Measurements from ENCODE around the gene SEPTIN7.
"Not testable (repeated sequence)": the region's sequence is repeated elsewhere in the genome, so short reads cannot be mapped to it uniquely, and the experiment has no call there.

The SEPTIN7 gene

DNA sequence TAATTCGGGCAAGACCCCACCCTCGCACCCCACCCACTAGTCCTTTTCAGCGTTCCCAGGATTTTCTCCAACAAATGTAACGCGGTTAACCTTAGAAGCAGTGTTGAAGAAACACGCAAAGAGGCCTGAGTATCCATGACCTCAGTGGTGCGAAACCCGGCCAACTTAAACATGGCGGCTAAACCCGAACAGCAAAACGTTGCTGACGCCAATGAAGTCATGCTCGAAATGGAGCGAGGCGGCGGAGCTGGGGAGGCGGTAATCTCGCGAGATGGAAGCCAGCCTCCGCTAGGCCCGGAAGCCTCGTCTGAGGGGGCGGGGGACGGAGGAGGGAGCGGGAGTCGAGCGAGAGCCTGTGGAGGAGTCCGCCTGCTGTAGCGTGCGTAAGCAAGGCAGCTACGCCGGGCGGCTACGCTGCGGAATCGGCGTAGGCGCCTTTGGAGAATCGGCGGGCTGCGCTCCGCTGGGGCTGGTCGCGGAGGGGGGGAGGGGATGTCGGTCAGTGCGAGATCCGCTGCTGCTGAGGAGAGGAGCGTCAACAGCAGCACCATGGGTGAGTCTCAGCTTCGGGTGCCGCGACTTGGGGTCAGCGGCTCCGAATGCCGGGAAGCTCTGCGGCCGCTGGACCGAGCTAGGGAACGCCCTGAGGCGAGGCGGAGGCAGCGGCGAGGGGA is at the start of gene SEPTIN7:
TSS of gene SEPTIN7 (plus strand) at position 340 of the 674 bp plus-strand sequence. CDS start at position 493, 153 bp downstream.
- peak; percentile 99 for DNase-seq (ENCODE audit: low spot score)

DNA sequence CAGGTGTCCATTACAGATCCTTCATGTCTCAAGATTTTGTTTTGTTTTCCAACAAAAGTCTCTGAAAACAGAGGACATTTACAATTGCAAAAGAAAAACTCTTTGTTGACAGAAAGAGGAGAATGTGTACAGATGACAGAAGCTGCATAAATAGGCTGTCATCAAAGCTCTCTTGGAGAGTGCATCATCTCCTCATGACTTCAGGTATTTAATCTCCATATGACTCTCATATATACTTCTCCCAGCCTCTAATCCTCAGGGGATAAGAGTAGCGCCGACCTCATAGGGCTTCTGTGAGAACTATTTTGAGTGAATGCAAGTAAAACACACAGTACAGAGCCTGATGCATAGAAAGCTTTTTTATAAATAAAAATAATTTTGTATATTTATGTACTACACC is 48.1 kb upstream of the SEPTIN7 start:
- no peak for DNase-seq (ENCODE audit: low spot score)

DNA sequence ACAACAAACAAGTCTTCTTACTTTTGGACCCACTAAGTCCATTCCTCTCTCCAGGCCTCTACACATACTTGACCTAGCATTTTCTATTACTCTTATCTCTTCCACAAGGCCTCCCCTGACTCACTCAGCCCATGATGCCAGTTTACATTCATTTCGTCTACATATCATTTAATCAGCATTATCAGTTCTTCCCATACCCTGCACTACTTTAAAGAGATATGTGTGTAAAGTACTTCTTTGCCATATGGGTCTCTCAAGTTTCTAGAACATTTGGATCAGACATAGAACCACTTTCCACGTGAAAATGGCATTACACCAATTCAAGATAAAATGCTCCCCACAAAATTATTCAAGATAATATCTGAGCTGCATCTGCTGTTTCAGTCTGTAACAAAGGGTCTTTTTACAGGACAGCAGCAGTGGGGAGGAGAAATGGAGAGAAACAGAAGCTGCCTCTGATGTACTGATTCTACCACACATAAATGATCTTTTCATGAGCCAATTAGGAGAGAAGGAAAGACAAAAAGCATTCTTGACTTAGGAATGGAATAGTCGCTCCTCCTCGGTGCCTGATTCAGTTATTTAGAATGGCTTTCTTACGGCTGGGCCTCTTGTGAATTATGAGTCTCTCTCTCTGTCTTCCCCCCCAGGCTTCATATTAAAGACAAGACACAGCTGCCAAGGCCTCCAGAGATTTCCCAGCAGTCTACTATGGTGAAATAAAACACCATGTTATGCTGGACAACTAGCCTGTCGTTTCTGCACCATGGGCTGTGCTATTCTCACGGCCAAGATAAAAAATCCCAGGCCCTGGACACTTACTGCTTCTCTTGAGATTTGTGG is 46.9 kb upstream of the SEPTIN7 start:
- DNase-seq (ENCODE audit: low spot score), result no peak

DNA sequence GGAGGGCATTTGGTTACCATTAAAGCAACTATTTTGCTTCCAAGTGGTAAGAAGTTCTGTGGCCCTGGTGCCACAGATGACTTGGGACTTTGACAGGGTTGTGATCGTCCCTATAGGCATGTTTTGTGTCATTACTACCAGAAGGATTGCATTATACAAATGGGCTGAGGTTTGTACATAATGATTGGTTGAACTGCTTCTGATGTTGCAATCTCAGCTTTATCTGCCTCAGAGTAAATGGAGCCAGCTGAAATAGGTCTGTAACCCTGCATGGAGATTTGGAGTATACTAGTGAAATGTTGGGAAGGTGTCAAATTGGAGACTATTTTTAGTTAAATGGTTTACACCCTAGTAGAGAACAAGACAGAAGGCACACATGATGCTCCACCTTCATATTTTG is 46.1 kb upstream of the SEPTIN7 start:
- no peak for DNase-seq (ENCODE audit: low spot score)

DNA sequence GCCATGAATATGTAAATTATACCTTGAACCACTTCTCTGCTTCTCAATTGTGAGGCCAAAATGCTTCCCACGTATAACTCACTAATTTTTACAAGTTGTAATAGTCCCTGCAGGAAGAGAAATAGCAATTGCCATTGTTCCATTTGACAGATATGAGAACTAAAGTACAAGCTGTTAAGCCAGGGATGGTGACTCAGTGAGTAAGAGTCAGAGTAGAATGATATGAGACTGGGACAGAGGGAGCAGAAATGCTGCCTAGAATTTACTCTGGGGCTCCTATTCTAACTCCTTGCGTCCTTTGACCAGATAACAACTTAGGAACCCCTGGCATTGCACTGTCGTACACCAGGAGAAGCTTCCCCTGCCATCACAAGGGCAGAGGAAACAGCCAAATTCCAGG is 45.1 kb upstream of the SEPTIN7 start:
- no peak for DNase-seq (ENCODE audit: low spot score)

DNA sequence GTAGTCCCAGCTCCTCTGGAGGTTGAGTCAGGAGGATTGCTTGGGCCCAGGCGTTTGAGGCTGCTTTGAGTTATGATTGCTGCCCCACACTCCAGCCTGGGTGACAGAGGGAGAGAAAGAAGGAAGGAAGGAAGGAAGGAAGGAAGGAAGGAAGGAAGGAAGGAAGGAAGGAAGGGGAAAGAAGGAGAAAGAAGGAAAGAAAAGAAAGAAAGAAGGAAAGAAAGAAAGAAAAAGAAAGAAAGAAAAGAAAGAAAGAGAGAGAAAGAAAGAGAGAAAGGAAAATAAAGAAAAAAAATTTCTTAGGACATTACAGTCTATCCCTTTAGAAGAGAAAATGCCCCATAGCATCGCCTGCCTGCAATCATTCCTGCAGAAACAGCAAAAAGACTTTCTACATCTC is 44.4 kb upstream of the SEPTIN7 start:
- not testable (repeated sequence) for DNase-seq (ENCODE audit: low spot score)

DNA sequence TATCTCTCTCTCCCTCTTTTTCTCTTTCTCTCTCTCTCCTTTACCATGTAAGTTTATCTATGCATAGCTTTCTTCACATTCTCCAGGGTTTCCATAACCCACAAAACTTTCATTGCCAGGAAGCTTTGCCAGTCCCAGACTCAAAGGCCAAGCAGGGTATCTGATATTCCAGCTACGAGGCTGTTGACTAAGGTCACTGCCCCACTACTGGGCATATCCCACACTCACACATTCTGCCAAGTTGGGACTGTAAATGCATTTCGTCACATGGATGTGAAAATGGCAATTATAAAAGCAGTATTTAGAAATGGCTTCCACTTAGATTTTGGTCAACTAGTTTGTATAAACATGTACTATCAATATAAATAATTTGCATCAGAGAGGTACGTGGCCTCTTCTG is 43.3 kb upstream of the SEPTIN7 start:
- no peak for DNase-seq (ENCODE audit: low spot score)

DNA sequence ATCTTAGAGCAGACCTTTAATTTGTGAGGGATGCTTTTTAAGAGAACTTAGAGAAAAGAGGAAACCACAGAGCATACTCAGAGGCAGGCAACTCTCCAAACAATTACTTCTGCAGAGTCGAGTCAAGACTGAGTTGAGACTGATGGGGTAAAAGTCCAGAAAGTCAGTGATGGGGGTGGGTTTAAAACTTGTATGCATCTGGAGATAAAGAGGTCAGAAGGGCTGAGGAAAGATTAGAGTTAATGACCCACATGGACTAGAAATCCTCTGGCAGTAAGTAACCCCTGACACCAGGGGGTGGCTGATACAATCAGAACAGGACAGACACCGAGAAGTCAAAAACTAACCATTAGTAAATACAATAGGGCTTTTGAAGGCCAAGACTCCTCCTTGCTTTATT is 42.4 kb upstream of the SEPTIN7 start:
- no peak for DNase-seq (ENCODE audit: low spot score)

DNA sequence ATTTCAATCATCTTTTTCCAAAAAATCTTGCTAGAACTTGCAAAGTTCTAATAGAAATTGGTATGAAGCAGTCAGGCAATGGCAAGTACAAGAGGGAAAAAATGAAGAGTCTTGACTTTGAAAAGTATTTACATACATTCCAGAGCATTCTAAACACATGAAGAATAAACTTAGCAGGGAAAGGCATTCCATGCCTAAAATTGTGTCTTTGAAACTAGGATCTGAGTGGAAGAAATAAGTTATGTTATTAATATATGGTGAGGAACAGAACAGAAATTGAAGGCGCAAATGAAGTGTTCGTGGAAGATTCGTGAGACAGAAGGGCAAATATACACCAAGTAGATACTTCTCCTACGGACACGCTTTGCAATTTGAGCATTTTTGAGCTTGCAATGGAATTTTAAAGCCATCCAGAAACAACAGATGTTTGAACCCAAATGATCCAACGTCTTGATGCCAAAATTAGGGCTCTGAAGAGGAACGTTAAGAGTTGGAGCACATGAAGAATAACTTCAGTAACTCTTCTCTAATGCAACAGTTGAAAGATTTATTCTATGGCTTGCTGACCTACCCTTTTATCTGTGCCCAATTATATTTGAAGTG is 40.6 kb upstream of the SEPTIN7 start:
- DNase-seq (ENCODE audit: low spot score), result no peak

DNA sequence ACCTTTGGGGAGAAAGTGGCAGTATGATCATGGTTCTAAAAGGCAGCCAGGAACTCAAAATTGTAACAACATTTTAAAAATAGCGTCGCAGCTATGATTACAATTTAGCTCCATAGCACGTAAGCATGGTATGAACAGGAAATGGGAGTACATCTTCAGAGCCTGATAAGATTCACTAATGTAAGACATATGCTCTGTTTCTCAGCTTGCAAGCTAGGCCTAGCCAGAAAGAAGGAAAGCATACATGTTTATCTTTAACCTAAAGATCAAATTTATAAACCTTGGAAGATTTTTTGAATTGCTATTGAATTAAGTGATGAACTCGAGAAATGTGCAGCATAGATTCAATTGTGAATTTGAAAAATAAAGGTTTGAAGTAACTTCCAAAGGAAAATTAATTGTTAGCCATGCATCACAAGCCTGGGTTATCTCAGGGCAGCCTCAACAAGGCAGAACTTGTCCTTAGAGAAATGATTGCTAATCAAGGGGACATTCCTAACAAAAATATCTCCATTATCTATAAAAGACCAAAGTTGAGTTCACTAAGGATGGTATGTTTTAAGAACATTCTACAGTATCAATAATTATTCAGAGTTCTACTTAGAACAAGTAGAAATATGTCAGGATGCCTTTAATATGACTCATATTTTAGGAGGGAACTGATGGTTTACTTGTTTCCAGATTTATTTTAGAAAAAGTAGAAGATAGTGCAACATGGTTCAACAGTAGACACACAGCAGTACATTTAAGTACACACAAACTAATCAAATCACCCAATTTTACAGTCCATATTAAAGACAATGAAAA is 38.8 kb upstream of the SEPTIN7 start:
- no peak for DNase-seq (ENCODE audit: low spot score)

DNA sequence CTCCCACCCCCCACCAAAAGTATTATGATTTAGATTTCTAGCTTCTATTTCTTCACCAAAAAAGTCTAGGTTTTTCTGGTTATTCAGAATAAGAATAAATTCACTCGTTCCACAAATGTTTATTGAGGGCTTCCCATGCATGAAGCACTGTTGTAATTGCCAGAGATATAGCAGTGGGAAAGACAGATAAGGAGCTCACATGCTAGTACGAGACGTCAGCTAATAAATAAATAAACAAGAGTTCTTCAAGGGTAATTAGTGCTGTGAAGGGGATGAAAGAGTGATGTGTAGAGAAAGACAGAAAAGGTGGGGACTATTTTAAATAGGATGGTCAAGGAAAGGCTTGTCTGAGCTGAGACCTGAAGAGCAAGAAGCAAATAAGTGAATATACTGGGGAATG is 38.1 kb upstream of the SEPTIN7 start:
- DNase-seq (ENCODE audit: low spot score), result no peak

DNA sequence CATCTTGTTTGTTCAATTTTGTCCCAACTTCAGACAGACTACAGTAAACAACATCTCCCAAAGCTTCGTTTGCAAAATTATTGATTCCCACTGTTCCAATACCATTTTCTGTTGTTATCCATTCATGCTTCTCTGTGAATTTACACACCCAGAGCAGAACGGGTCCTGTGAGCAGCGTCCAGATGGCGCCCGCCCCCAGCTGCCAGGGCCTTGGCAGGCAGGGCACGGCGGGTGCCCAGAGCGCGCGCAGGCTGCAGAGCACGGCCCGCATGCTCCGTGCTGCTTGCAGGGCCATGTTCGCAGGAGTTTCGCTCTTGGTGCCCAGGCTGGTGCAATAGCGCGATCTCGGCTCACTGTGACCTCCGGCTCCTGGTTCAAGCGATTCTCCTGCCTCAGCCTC is 32.5 kb upstream of the SEPTIN7 start:
- DNase-seq (ENCODE audit: low spot score), result no peak

DNA sequence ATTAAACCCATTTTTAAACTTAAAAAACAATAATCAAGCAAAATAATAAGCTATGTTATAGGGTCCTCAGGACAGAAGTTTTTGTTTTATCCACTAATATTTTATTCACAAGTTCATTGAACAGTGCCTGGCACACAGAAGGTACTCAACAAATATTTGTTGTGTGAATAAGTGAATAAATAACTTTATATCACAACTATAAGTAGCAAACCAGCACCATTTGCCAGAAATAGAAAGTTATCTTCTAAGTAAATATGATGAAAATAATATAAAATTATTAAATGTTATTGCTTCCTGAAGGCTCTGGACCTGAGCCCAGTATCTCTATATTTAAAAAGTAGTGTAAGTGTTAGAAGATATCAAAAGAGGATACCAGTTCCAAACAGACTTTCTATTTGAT is 29.1 kb upstream of the SEPTIN7 start:
- DNase-seq (ENCODE audit: low spot score), result no peak

DNA sequence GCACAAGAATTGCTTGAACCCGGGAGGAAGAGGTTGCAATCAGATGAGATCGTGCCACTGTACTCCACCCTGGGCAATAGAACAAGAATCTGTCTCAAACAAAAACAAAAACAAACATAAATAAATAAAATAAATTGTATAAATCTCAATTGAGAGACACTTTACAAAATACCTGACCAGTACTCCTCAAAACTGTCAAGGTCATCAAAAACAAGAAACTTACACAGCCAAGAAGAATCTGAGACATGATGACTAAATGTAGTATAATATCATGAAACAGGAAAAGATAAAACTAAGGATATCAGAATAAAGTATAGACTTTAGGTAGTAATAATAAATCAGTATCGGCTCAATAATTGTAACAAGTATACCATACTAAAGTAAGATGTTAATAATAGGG is 26.9 kb upstream of the SEPTIN7 start:
- DNase-seq (ENCODE audit: low spot score), result no peak

DNA sequence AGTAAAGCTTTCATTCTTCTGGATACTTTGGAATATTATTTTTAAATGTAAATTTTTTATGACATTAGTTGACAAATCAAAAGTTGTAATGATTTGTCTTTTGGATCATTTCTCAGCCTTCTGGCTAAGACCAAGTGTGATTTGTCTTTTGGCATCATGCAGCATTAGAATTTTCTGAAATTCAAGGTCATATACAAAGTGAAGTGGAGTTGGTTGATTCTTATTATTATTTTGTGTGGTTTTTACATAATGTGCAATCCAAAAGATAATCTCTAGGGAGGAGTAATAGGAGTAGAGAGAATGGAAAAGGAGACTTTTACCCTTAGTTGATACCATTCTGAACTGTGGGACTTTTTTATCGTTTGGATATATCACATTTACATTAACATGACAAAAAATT is 24.2 kb upstream of the SEPTIN7 start:
- no peak for DNase-seq (ENCODE audit: low spot score)

DNA sequence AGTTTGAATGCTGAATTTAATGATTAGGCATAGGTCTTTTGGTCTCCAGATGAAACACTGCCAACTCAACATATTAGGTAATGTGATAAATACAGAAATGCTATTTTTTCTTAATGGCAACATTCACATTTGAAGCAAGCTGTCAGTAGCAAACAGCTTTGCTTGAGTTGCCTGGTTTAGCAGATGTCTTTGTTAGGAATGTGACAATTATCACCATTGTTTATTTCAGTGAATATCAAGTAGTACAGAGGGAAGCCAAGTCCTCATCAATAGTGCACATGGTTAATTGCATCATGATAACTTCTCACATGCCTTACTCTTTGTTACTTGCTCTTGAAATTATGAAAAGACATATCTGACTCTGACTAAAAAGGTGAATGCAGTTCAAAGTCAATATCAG is 23.7 kb upstream of the SEPTIN7 start:
- DNase-seq (ENCODE audit: low spot score), result no peak

DNA sequence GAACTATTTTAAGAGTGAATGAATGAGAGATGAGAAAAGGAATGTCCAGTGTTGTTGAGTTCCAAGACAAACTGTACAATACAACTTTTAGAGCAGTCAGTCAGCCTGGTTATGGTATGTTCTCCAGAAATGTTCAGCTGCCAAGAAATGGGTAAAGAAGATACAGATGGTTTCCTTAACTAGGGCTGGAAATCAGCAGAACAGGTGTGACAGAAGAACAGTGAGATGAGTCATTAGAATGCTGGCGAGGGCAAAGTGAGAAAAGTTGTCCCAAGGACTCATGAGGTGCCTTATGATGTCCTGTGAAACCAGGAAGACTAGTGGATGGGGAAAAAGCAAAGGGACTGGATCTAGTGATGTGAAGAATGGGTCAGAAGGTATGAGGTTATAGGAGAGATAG is 20.8 kb upstream of the SEPTIN7 start:
- no peak for DNase-seq (ENCODE audit: low spot score)

DNA sequence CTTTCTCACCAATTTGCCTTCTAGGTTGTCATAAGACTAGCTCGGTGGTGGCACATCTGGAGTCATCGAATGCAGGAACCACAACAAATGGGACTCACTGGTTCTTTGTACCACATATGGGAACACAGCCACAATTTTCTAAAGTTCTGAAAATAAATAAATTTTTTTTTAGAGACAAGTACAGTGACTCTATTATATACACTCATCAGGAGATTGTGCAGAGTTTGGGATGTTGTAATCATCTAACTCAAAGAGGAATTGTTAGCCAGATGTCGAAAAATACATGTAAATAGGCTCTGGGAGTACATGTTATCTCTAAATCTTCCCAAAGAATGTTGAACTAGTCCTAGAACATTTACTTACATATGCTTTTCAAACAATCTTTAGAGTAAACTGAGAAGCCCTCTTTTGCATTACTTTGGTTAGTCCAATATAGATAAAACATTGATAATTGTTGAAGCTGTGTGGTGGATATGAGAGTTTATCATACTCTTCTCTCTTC is 19.6 kb upstream of the SEPTIN7 start:
- DNase-seq (ENCODE audit: low spot score), result no peak

DNA sequence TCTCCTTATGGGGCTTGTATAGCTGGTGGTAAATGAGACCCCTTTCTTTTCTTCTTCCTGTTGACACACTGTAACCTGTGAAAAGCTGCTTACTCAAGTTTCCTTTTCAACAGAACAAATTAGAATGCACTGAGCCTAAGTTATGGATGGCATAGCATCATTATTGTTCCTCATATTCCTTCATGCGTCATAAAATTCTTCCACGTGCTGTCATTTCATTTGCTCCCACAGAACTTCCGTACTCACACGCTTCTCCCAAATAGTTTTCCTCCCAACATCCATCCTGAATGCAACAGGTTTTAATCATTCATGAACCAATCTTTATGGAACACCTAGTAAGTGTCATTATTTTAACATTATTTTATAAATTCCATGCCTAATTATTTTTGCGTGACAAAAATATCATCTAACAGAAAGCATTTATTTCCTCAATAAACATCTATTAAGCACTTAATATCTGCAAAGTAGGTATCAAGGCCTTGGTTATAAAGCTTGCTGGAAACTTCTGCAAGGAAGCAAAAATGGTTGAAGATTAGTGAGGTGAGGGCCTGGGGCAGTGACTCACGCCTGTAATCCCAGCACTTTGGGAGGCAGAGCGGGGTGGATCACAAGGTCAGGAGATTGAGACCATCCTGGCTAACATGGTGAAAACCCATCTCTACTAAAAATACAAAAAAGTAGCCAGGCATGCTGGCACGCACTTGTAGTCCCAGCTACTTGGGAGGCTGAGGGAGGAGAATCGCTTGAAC is 18.9 kb upstream of the SEPTIN7 start:
- DNase-seq (ENCODE audit: low spot score), result no peak

DNA sequence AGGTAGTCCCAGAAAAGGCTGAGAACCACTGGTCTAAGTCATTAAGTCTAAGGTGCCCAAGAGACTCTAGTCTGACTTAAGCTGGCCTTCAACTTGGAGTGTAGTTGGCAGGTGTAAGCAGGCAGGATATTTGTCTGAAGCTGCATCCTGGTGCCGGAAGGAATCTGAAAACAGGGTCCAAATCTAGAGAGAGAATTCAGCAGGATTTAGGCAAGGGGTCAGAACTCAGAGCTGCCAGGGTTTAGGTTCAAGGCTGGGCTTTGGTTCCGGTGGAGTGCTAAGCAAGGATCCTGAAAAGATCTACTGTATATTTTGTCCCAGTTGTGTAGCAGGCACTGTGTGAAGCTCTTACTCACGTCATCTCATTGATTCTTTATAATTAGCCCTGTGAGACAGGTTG is 16.5 kb upstream of the SEPTIN7 start:
- no peak for DNase-seq (ENCODE audit: low spot score)

DNA sequence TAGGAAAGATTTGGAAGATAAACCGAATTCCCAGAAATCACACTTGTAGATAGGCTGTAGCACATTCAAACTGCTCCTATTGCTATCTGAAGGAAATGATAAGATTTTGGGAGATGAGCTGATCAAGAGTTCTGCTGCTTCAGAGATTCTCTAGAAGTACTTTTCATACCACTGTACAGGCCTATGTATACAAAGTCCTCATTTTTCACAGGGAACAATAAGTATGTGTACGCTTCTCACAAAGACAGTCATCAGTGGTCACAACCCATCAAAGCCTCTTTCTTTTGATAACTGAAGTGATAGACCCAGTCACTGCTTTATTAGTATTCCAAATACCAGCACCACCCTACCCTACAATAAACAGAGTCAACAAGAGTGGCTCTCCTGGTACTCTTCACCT is 15.6 kb upstream of the SEPTIN7 start:
- DNase-seq (ENCODE audit: low spot score), result no peak

DNA sequence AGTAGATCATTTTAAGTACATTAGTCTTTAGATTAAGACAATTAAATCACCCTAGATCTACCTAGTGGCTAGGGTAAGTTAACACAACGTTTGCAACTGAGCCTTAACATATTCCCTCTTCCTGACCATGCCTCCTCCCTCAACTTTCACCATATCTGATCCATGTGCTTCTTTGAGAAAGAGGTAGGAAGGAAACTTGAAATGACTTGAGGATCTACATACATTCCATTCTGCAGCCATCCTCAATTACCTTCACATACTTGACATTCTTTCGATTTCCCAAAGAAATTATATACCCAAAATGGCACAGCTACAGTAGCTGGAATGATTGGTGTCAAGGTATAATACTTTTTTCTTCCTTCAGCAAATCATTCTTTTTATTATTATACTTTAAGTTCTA is 12.9 kb upstream of the SEPTIN7 start:
- no peak for DNase-seq (ENCODE audit: low spot score)

All from kidney tubule cell (primary cell).